Glomerular endothelial cell (primary cell): ENCODE measurements around the gene PPL. TPM values are rescaled to one million over a fixed set of nuclear protein-coding genes. Genes with fewer than 3 reads are reported as not detected.

Experiments
- DNase-seq: peaks from one replicate; pipeline ENCODE4 v3.0.0-alpha.2; 2011; ENCODE audit warnings: low read depth, low spot score; ENCODE audit errors: extremely low read depth
- total RNA-seq: library from RNA; depleted of rRNA; stranded (reverse); fragments of >200 nt; gene quantifications from 2 replicates; pipeline ENCODE4 v1.2.3, GENCODE V29; 2015

PPL gene
- total RNA-seq, 1 donor from 2014 or later: 0.18 TPM

DNA sequence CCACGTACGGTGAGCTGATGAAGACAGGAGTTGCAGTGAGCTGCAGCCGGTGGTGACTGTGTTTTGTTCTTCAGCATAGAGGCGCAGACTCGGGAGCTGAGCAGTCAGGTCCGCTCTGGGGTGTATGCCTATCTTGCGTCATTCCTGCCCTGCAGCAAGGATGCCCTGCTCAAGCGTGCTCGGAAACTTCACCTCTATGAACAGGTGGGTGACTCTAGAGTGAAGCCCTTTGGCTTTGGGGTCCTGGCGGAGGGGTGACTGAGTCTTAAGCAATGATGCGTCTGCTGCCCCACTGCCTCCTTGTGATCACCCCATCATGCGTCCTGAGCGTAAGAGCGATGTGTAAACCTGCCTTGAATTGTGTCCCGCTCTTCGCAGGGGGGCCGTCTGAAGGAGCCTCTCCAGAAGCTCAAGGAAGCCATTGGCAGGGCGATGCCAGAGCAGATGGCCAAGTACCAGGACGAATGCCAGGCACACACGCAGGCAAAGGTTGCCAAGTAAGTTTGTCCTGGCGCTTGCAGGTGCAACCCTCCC lies 66.7 kb downstream of the PPL start:
- no peak for DNase-seq

GRCh38 chr16:4869147-4869805 lies 67.7 kb downstream of the PPL start:
- no peak for DNase-seq

DNA sequence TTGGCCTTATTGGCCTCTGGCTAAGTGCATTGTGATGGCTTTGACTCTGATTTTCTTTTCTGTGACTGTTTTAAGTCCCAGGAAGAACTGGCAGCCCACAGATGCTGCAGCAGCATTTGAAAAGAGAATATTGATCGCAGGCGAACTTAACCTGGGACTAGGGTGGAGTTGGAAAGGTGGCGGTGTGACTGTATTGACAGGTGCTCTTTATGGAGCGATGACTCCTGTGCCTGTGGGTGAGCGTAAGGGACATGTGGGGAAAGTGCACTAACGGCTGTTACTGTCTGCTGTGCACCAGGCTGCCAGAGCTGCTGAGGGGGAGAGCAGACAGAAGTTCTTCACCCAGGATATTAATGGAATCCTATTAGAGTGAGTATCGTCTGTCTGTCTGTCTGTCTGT lies 68.4 kb downstream of the PPL start:
- DNase-seq: no peak

- no peak for DNase-seq
Observed at GRCh38 chr16:4868026-4868425, 68.9 kb downstream of the PPL start.

DNA sequence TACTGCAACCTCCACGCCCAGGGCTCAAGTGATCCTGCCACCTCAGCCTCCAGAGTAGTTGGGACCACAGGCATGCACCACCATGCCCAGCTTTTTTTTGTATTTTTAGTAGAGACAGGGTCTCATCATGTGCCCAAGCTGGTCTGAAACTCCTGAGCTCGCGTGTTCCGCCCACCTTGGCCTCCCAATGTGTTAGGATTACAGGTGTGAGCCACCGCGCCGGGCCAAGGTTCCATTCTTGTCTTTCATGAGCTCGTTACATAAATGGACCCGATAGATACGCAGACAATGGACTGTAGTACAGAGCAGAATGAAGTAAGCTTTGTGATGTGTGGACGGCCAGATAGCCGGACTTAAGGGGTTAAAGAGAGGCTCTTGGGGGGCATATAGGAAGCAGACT lies 70.4 kb downstream of the PPL start:
- no peak for DNase-seq

- no peak for DNase-seq
Observed at GRCh38 chr16:4865231-4865860, 71.6 kb downstream of the PPL start.

DNA sequence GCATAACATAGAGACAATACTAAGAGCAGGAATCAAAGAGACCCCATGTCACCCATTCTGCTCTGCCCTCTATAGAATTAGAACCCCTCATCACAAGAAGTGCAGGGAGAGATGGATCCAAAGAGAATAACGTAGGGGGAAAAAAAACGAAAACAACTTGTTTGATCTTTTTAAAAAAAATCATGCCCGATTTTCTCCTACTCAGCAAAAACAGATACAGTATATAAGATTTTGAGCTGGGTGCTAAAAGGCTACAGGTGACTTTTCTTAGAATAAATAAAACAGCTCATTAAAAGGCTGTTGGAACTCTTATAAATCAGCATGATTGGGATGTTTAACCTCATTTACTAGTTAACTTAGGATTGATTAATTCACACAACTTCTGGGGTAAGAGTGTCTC lies 72.2 kb downstream of the PPL start:
- no peak for DNase-seq

GRCh38 chr16:4862639-4863038 lies 74.3 kb downstream of the PPL start:
- DNase-seq: no peak

- no peak for DNase-seq
Observed at GRCh38 chr16:4860727-4861342, 76.1 kb downstream of the PPL start.

DNA sequence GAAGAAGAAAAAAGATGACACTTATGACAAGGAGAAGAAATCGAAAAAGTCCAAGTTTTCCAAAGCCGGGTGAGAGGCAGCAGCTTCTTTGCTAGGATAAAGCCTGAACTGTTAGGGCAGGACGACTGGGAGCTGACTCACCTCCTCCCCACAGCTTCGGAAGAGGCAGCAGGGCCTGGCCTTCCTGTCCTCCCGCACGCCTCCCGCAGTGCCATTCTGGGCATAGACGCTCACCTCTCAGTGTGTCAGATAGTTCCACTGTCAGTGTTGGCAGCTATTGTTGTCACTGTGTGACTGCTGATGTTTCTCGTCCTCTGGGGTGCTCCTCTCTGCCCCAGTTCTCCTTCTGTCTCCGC lies 77.1 kb downstream of the PPL start:
- DNase-seq: no peak

GRCh38 chr16:4859190-4859899 lies 77.6 kb downstream of the PPL start:
- DNase-seq: no peak

DNA sequence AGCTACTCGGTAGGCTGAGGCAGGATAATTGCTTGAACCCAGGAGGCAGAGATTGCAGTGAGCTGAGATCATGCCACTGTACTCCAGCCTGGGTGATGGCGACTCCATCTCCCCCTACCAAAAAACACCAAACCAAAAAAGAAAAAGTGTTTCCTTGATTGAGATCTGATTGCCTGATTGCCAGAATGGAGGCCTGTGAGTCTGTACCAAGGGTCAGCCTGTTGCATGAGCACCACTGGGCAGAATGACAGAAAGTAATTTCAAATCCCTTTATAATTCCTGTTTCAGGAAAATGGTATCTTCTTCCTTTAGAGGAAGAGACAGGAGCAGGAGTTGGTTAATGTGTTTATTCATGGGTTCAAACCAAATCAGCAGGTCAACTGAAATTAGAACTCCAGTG lies 81.1 kb downstream of the PPL start:
- no peak for DNase-seq

- no peak for DNase-seq
Observed at GRCh38 chr16:4855371-4855770, 81.6 kb downstream of the PPL start.

DNA sequence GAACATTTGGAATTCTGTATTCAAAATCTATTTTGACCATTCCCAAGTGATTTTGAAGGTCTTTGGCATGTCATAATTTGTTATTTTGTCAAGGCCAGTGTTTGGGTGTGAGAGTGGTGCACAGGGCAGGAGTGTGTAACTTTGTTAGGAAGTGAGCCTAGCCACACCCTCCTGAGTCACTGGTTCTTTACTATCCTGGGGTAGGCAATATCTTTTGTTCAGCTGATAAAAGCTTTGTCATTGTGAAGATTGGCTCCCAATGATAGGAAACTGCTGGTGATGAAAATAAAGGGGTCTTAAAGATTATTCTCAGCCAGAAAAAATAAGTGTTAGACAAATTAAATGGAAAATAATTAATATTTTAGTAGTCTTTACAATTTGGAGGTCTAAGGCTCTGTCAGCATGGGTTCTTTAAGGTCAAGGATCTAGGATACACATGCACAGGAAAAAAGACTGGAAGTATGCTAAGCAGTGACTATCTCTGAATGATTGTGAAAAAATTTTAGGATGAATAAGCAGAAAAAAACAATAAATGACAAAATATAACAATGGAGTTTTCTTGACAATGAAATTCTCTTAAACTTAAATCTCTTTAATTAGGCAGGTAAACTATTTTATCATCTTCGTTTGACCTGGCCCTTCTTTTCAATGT lies 84.6 kb downstream of the PPL start:
- no peak for DNase-seq

DNA sequence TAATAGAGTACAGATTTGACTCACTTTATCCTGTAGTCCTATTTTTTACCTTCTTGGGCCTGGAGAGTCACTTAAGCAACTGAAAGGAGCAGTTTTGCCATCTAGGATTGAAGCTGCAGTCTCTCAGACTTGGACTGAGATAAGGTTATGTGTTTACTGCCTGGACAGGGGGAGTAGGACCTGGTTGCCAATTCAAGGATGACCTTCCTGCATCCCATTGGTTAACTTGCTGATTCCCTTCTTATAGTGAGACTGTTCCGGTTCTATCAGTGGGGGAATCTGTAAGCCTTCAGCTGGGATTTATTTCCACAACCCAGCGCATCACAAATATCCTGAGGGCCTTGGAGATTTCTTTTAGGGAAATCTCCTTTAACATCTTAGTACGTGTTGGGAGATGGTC lies 86.7 kb downstream of the PPL start:
- no peak for DNase-seq

GRCh38 chr16:4847774-4848587 lies 89.0 kb downstream of the PPL start:
- no peak for DNase-seq

DNA sequence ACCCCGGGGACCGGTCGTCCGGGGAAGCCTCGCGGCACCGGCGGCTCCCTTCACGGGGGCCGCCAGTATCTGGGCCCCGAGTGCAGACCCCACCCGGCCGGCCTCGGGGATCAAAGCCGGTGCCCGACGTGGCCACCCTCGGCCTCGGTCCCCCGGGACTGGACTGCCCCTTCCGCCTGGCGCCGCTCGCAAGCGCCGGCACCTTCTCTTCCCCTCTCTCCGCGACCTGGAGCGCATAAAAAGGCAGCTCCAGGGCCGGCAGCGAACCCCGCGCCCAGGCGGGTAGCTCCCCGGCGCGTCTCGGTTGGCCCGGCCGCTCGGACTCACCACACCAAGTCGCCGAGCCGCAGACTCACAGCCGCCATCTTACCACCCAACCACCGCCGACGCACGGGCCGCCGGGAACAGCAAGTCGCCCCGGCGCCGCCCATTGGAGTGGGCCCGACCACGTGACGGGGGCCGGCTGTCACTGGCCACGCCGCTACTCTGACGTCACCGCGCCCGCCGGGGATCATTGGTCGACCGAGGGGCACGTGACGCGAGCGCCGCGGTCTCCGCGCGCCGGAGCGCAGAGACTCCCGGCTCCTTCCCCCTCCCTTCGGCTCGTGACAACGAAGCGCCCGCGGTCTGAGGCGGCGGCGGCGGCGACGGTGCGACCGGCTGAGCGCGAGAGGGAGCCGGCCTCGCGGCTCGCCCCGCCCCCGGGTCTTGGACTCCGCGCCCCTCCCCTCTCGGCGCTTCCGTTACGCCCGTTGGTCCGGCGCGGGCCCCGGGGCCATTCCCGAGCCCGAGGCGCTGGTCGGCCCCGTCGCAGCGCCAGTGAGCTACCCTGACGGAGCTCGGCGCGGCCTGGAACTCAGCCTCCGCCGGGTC lies 89.8 kb downstream of the PPL start, which contains the start of the genes GLYR1 and UBN1:
Gene GLYR1 (minus strand): TSS at position 388 of the 873 bp plus-strand sequence. CDS start 23 bp downstream, at position 365.
Gene UBN1 (plus strand): TSS at position 581 of the 873 bp plus-strand sequence. CDS start 5,437 bp downstream, outside the sequence.
- DNase-seq: no peak

- DNase-seq: no peak
Observed at GRCh38 chr16:4846503-4846900, 90.4 kb downstream of the PPL start.

- no peak for DNase-seq
Observed at GRCh38 chr16:4840984-4841383, 96.0 kb downstream of the PPL start.
